ENCODE results near the gene XPNPEP3.
"Not testable (repeated sequence)": the region's sequence is repeated elsewhere in the genome, so short reads cannot be mapped to it uniquely, and the experiment has no call there.

The XPNPEP3 gene

GRCh38 chr22:40844951-40845350, 12.0 kb upstream of the XPNPEP3 start:
- H3K4me3 Mint-ChIP-seq: no peak overlapping the region
- DNase-seq: no peak
- H3K36me3 Mint-ChIP-seq (ENCODE audit: low read depth): peaks cover 93% of the 10 kb centered on the region
- H3K4me1 Mint-ChIP-seq (ENCODE audit: low read depth): peaks cover 22% of the 10 kb centered on the region
- H3K27ac Mint-ChIP-seq: no peak overlapping the region
- H3K9me3 Mint-ChIP-seq: no peaks in the 10 kb centered on the region
- H3K27me3 Mint-ChIP-seq: no peaks in the 10 kb centered on the region

DNA sequence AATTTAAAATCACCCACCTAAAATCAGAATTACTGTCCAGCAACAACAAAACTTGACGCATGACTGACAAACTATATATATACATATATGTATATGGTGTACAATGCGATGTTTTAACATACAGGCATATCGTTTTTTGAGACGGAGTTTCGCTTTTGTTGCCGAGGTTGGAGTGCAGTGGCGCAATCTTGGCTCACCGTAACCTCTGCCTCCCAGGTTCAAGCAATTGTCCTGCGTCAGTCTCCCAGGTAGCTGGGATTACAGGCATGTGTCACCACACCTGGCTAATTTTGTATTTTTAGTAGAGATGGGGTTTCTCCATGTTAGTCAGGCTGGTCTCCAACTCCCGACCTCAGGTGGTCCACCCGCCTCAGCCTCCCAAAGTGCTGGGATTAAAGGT, 11.1 kb upstream of the XPNPEP3 start:
- not testable (repeated sequence) for DNase-seq, H3K4me3 Mint-ChIP-seq, H3K27me3 Mint-ChIP-seq, H3K9me3 Mint-ChIP-seq, H3K27ac Mint-ChIP-seq
- Mint-ChIP-seq H3K4me1 (ENCODE audit: low read depth) (peaks cover 28% of the 10 kb centered on the region), H3K36me3 (ENCODE audit: low read depth) (peaks cover 93% of the 10 kb centered on the region)

GRCh38 chr22:40853333-40853732, 3.6 kb upstream of the XPNPEP3 start:
- Mint-ChIP-seq H3K9me3 (no peaks in the 10 kb centered on the region), H3K27me3 (no peaks in the 10 kb centered on the region), H3K27ac (peak overlapping the region; percentile 45), H3K36me3 (ENCODE audit: low read depth) (peaks cover 91% of the 10 kb centered on the region), H3K4me3 (peak overlapping the region; percentile 93), H3K4me1 (ENCODE audit: low read depth) (peaks cover 55% of the 10 kb centered on the region)
- no peak for DNase-seq

DNA sequence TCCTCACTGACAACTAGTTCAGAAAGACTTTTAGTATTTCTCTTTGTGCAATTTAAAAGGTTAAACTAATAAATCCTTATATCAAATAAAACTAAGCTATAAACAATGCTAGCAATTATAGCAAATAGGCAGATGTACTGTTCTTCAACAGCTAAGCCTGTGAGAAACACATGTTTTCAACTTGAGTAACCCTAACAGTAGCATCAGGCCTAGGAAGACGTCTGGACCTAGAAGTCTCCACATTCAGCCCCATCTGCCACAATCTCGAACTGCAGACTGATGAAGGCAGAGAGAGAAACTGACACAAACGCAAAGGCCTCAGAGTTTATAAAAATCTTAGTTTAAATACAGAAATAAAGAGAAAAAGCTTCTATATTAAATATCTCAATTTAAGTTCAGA, 3.0 kb upstream of the XPNPEP3 start:
- Mint-ChIP-seq H3K4me3 (peak overlapping the region; percentile 93), H3K27ac (peak overlapping the region; percentile 45)

GRCh38 chr22:40855071-40855978, 1.6 kb upstream of the XPNPEP3 start:
- peaks cover 64% of the 10 kb centered on the region for H3K4me1 Mint-ChIP-seq (ENCODE audit: low read depth)
- DNase-seq: no peak

More for the DNA sequence above, 3.0 kb upstream of the XPNPEP3 start:
- H3K36me3 Mint-ChIP-seq (ENCODE audit: low read depth): peaks cover 88% of the 10 kb centered on the region
- H3K9me3 Mint-ChIP-seq: no peaks in the 10 kb centered on the region
- H3K4me1 Mint-ChIP-seq (ENCODE audit: low read depth): peaks cover 59% of the 10 kb centered on the region
- no peak for DNase-seq
- no peaks in the 10 kb centered on the region for H3K27me3 Mint-ChIP-seq

DNA sequence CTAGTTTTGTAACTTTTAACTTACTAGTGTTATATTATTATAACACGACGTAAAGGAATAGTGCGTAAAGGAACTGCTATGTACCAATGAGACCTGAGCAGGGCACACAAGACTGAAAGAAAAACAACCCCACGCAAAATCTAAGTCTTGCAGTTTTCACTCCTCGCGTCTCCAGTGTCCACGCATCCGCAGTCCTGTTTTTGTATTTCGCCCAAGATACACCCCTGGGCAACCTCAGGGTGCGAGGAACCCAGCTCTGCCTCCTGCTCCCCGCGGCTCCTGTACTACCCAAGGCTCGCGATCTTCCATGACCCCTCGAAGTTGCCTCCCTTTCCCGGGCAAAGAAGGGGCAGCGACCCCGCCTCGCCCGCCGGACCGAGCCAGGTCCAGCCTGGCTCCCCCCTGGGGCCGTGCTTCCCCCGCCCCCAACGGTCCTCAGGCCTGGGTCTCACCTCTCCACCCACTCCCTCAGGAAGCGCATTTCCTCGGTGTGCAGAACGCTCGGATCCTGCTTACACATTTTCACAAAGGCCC, 902 bp upstream of the XPNPEP3 start:
- no peak for DNase-seq
- no peaks in the 10 kb centered on the region for H3K9me3 Mint-ChIP-seq

More at GRCh38 chr22:40855071-40855978, 1.6 kb upstream of the XPNPEP3 start:
- no peaks in the 10 kb centered on the region for H3K9me3 Mint-ChIP-seq
- H3K36me3 Mint-ChIP-seq (ENCODE audit: low read depth): peaks cover 86% of the 10 kb centered on the region
- peak overlapping the region; percentile 93 for H3K4me3 Mint-ChIP-seq
- peak overlapping the region; percentile 100 for H3K27ac Mint-ChIP-seq
- H3K27me3 Mint-ChIP-seq: no peaks in the 10 kb centered on the region

DNA sequence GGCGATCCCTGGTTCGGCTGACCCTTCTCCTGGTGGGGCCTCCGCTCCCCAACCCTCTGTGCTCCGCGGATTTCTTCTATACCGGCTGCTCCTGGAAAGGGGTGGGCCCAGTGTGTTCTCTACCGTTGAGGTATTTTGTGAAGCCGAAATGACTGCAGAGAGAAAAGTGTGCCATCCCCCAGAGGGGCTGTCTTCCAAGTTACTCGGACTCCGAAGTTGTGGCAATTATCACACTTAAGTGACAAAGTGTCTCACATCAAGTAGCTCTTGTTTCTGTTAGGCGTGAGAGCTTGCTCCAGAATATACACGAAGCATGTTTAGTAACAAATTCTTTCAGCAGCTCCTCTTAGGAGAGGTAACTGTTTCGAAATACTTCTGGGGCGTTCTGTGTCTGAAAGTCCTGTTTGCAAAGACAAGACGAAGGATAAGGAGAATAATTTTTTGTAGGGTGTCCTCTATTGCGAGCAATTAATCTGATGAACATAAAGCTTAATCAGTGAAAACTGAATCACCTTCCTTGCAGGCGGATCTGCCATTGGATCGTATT, 434 bp downstream of the XPNPEP3 start:
- no peak for DNase-seq
- Mint-ChIP-seq H3K4me1 (ENCODE audit: low read depth) (peaks cover 56% of the 10 kb centered on the region), H3K36me3 (ENCODE audit: low read depth) (peaks cover 86% of the 10 kb centered on the region)

More for the DNA sequence above, 902 bp upstream of the XPNPEP3 start:
- no peaks in the 10 kb centered on the region for H3K27me3 Mint-ChIP-seq
- peak overlapping the region; percentile 100 for H3K27ac Mint-ChIP-seq
- peaks cover 63% of the 10 kb centered on the region for H3K4me1 Mint-ChIP-seq (ENCODE audit: low read depth)
- H3K4me3 Mint-ChIP-seq: peak overlapping the region; percentile 93
- H3K36me3 Mint-ChIP-seq (ENCODE audit: low read depth): peaks cover 84% of the 10 kb centered on the region

GRCh38 chr22:40862013-40862412, 5.1 kb downstream of the XPNPEP3 start, which contains the start of gene DNAJB7:
Gene DNAJB7, minus strand, starts transcription at chr22:40862113. Its CDS starts 119 bp downstream, at chr22:40861994.
- Mint-ChIP-seq H3K27me3 (no peaks in the 10 kb centered on the region), H3K9me3 (no peaks in the 10 kb centered on the region), H3K4me1 (ENCODE audit: low read depth) (peaks cover 40% of the 10 kb centered on the region), H3K27ac (peak within 1 kb of the TSS; percentile 12), H3K4me3 (no peak within 1 kb of the TSS), H3K36me3 (ENCODE audit: low read depth) (peaks cover 55% of the 10 kb centered on the region)
- no peak for DNase-seq

More for the DNA sequence above, 434 bp downstream of the XPNPEP3 start:
- H3K27me3 Mint-ChIP-seq: no peaks in the 10 kb centered on the region
- peak overlapping the region; percentile 93 for H3K4me3 Mint-ChIP-seq
- no peaks in the 10 kb centered on the region for H3K9me3 Mint-ChIP-seq
- H3K27ac Mint-ChIP-seq: peak overlapping the region; percentile 100

GRCh38 chr22:40862537-40862936, 5.6 kb downstream of the XPNPEP3 start:
- peaks cover 38% of the 10 kb centered on the region for H3K4me1 Mint-ChIP-seq (ENCODE audit: low read depth)
- no peak overlapping the region for H3K27ac Mint-ChIP-seq
- peaks cover 50% of the 10 kb centered on the region for H3K36me3 Mint-ChIP-seq (ENCODE audit: low read depth)
- H3K4me3 Mint-ChIP-seq: no peak overlapping the region
- H3K27me3 Mint-ChIP-seq: no peaks in the 10 kb centered on the region
- DNase-seq: no peak
- H3K9me3 Mint-ChIP-seq: no peaks in the 10 kb centered on the region

DNA sequence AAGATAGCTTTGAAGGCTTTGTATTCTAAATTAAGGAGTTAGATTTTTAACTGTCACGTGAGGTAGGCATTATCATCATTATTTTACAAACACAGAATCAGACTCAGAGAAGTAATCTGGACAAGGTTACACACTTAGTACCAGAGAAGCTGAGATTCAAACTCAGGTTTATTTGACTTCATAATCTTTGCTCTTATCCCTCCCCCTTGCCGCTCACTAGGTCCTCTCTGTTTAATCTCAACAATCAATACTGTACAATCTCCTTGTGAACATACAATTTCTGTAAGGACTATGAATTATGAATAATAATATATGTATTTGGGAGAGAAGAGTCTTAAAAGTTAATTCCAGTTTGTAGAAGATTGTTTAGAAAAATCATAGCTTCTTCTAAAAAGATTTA, 10.2 kb downstream of the XPNPEP3 start:
- Mint-ChIP-seq H3K9me3 (no peaks in the 10 kb centered on the region), H3K4me3 (no peak overlapping the region), H3K36me3 (ENCODE audit: low read depth) (peaks cover 42% of the 10 kb centered on the region), H3K4me1 (ENCODE audit: low read depth) (peaks cover 12% of the 10 kb centered on the region), H3K27ac (no peak overlapping the region), H3K27me3 (no peaks in the 10 kb centered on the region)
- DNase-seq: no peak

DNA sequence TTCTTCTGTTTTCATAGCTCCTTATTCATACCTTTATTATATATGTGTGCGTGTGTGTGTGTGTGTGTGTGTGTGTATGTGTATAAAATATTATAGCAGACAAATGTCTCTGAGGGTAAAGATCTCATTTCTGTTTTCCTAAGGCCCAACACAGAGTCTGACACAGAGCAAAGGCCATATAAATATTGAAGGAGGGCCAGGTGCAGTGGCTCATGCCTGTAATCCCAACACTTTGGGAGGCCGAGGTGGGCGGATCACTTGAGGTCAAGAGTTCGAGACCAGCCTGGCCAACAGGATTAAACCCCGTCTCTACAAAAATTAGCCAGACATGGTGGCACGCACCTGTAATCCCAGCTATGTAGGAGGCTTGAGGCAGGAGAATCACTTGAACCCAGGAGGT, 11.4 kb downstream of the XPNPEP3 start:
- not testable (repeated sequence) for H3K4me3 Mint-ChIP-seq; DNase-seq; H3K4me1 Mint-ChIP-seq (ENCODE audit: low read depth); H3K27ac Mint-ChIP-seq; H3K27me3 Mint-ChIP-seq; H3K9me3 Mint-ChIP-seq
- peaks cover 38% of the 10 kb centered on the region for H3K36me3 Mint-ChIP-seq (ENCODE audit: low read depth)

GRCh38 chr22:40874016-40874415, 17.1 kb downstream of the XPNPEP3 start:
- no peak for DNase-seq
- H3K4me3 Mint-ChIP-seq: no peak overlapping the region
- peaks cover 55% of the 10 kb centered on the region for H3K36me3 Mint-ChIP-seq (ENCODE audit: low read depth)
- H3K4me1 Mint-ChIP-seq (ENCODE audit: low read depth): no peaks in the 10 kb centered on the region
- no peak overlapping the region for H3K27ac Mint-ChIP-seq
- H3K9me3 Mint-ChIP-seq: no peaks in the 10 kb centered on the region
- H3K27me3 Mint-ChIP-seq: no peaks in the 10 kb centered on the region

GRCh38 chr22:40875111-40875510, 18.2 kb downstream of the XPNPEP3 start:
- Mint-ChIP-seq H3K27me3 (no peaks in the 10 kb centered on the region), H3K4me3 (no peak overlapping the region), H3K9me3 (no peaks in the 10 kb centered on the region)

DNA sequence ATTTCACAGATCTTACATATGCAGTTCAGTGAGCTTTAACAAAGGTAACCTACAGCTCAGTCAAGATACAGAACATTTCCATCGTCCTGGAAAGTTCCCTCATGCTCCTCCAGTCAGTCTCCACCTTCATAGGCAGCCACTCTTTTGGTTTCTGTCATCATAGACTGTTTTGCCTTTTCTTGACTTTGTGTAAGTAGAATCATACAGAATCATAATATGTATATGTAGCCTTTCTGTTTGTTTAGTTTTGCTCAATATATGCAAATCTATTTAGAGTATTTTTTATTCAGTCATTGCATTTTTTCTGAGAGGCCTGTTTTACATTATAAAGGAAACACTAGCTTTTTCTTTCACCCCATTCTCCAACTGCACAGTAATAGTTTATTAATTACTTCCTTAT, 20.0 kb downstream of the XPNPEP3 start:
- no peaks in the 10 kb centered on the region for H3K9me3 Mint-ChIP-seq
- no peak for DNase-seq
- H3K4me3 Mint-ChIP-seq: no peak overlapping the region
- H3K36me3 Mint-ChIP-seq (ENCODE audit: low read depth): peaks cover 44% of the 10 kb centered on the region
- H3K4me1 Mint-ChIP-seq (ENCODE audit: low read depth): no peaks in the 10 kb centered on the region
- no peaks in the 10 kb centered on the region for H3K27me3 Mint-ChIP-seq
- H3K27ac Mint-ChIP-seq: no peak overlapping the region

More at GRCh38 chr22:40875111-40875510, 18.2 kb downstream of the XPNPEP3 start:
- Mint-ChIP-seq H3K4me1 (ENCODE audit: low read depth) (no peaks in the 10 kb centered on the region), H3K27ac (no peak overlapping the region), H3K36me3 (ENCODE audit: low read depth) (peaks cover 55% of the 10 kb centered on the region)
- DNase-seq: no peak

DNA sequence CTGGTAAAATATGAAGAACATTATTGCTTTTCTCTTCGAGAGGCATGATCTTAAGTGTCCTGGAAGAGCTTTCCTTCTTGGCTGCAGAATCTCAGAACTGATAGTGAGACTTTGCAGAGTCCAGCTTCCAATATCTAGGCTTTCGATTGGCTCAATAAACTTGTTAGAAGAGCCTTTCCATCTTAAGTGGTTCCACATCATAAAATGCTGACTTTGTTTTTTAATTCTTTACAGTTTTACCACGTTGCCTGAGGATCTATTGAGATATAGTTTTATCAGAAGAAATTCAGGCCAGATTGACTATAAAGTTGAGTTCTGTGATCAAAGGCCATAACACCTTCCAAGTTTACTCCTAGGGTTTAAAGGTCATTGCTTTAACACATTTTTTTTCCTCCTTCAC, 20.5 kb downstream of the XPNPEP3 start:
- Mint-ChIP-seq H3K36me3 (ENCODE audit: low read depth) (peaks cover 43% of the 10 kb centered on the region), H3K27ac (no peak overlapping the region), H3K27me3 (no peaks in the 10 kb centered on the region), H3K9me3 (no peaks in the 10 kb centered on the region), H3K4me1 (ENCODE audit: low read depth) (no peaks in the 10 kb centered on the region), H3K4me3 (no peak overlapping the region)
- no peak for DNase-seq
